Vagina (tissue), 2 donors: ENCODE measurements around the gene PSMA4. TPM values are rescaled to one million over a fixed set of nuclear protein-coding genes. Genes with fewer than 3 reads are reported as not detected.
"Not testable (repeated sequence)": the region's sequence is repeated elsewhere in the genome, so short reads cannot be mapped to it uniquely, and the experiment has no call there.

Experiments
- DNase-seq, 2 donors: peaks; one replicate each; pipeline ENCODE4 v3.0.0-alpha.2; 2017; ENCODE audit errors: extremely low spot score in 2 of 2
- H3K27ac ChIP-seq: fragments of 200-600 bp; sonication (generic); one replicate; pipeline ENCODE4 v1.5.1; 2019
- H3K27me3 ChIP-seq: fragments of 200-600 bp; sonication (generic); one replicate; pipeline ENCODE4 v1.5.1; 2019
- H3K36me3 ChIP-seq, 2 donors: fragments of 200-600 bp; sonication (generic); one replicate each; pipeline ENCODE4 v1.5.1; 2017 to 2019
- H3K4me1 ChIP-seq: fragments of 200-600 bp; sonication (generic); one replicate; pipeline ENCODE4 v1.5.1; 2019
- H3K4me3 ChIP-seq, 2 donors: fragments of 200-600 bp; sonication (generic); 1 replicate in 1 of 2; 2 replicates in 1 of 2; pipeline ENCODE4 v1.5.1; 2016 to 2019
- H3K9me3 ChIP-seq: fragments of 200-600 bp; sonication (generic); one replicate; pipeline ENCODE4 v1.5.1; 2019
- CTCF ChIP-seq, 3 experiments: fragments of 450-650 bp in 2 of 3; fragments of 200-600 bp in 1 of 3; sonication (generic) in 1 of 3; IDR thresholded peaks; one replicate each; pipeline ENCODE4 v1.5.1; 2017 to 2019; ENCODE audit warnings: antibody characterized with exemption in 3 of 3, mild to moderate bottlenecking in 2 of 3, moderate library complexity in 2 of 3
- POLR2A ChIP-seq, 2 donors: fragments of 450-650 bp; IDR thresholded peaks; one replicate each; pipeline ENCODE4 v1.6.1; 2017; ENCODE audit warnings: antibody characterized with exemption in 2 of 2, mild to moderate bottlenecking in 2 of 2, moderate library complexity in 2 of 2
- POLR2AphosphoS5 ChIP-seq, 2 donors: sonication (generic); formaldehyde crosslinking; IDR thresholded peaks; one replicate each; pipeline ENCODE4 v1.9.0; 2017; ENCODE audit warnings: antibody characterized with exemption in 2 of 2, mild to moderate bottlenecking in 2 of 2, low read depth in 1 of 2; ENCODE audit not compliant: insufficient read depth in 1 of 2
- intact Hi-C: fragments of 100-400 bp; cut with DNase I; formaldehyde crosslinking; loops from one replicate; pipeline ENCODE4 v1.15.1; 2023
- total RNA-seq: library from RNA; depleted of rRNA; stranded (reverse); fragments of >200 nt; gene quantifications from one replicate; pipeline ENCODE4 v1.2.3, GENCODE V29; 2016

The PSMA4 gene
- total RNA-seq, 1 donor from 2014 or later = 107 TPM

DNA sequence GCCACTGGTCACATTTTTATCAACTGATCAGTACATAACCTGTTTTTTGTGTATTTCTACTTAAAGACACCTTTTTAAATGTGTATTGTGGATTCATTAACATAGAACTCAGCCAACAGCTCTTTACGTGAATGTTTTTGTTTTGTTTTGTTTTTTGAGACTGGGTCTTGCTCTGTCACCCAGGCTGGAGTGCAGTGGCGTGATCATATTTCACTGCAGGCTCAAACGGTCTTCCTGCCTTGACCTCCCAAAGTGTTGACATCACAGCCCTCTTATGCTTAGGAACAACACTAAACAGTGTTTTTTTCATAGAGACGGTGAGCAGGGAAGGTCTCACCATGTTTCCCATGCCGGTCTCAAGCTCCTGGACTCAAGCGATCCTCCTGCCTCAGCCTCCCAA, 9.9 kb downstream of the PSMA4 start:
- TF ChIP-seq CTCF (IDR thresholded peaks at IDR 0.05) = no peak
- TF ChIP-seq POLR2AphosphoS5 (IDR thresholded peaks at IDR 0.05; ENCODE audit: insufficient read depth in 1 of 2, low read depth in 1 of 2) = no peak
- TF ChIP-seq POLR2A (IDR thresholded peaks at IDR 0.05) = no peak
- no peak for DNase-seq
- Histone ChIP-seq H3K27ac (no peak overlapping the region), H3K4me3 (no peak overlapping the region), H3K36me3 (peaks cover 0 to 50% of the 10 kb centered on the region in 2 donors), H3K9me3 (no peaks in the 10 kb centered on the region), H3K27me3 (no peaks in the 10 kb centered on the region), H3K4me1 (no peaks in the 10 kb centered on the region)
- intact Hi-C loops = no loop called here

DNA sequence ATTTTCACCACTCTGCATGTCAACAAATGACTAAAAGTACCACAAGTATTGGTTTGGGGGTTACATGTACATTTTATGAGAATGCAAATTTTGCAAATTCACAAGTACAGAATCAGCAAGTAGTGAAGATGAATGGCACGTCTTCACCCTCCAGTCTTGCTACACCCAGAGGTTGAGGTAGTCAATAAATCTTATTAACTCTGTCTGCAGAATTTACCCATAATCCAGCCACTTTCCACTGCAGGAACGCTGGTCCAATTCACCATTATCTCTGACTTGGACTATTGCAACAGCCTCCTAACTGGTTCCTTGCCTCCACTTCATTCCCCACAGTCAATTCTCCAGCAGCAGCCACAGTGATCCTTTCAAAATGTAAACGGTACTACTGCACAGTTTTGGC, 10.6 kb downstream of the PSMA4 start:
- TF ChIP-seq POLR2A (IDR thresholded peaks at IDR 0.05) = no peak
- TF ChIP-seq CTCF (IDR thresholded peaks at IDR 0.05) = no peak
- TF ChIP-seq POLR2AphosphoS5 (IDR thresholded peaks at IDR 0.05; ENCODE audit: insufficient read depth in 1 of 2, low read depth in 1 of 2) = no peak
- H3K36me3 ChIP-seq = peaks cover 0 to 44% of the 10 kb centered on the region in 2 donors
- intact Hi-C loops = no loop called here
- no peak overlapping the region for H3K27ac ChIP-seq
- H3K27me3 ChIP-seq = no peaks in the 10 kb centered on the region
- H3K4me1 ChIP-seq = no peaks in the 10 kb centered on the region
- H3K9me3 ChIP-seq = no peaks in the 10 kb centered on the region
- no peak for DNase-seq
- H3K4me3 ChIP-seq = no peak overlapping the region

- H3K27me3 ChIP-seq = no peaks in the 10 kb centered on the region
- H3K36me3 ChIP-seq = peaks cover 0 to 33% of the 10 kb centered on the region in 2 donors
- no peak overlapping the region for H3K27ac ChIP-seq
- DNase-seq = no peak
- H3K9me3 ChIP-seq = no peaks in the 10 kb centered on the region
- no peak overlapping the region for H3K4me3 ChIP-seq
- H3K4me1 ChIP-seq = no peaks in the 10 kb centered on the region
- intact Hi-C loops = no loop called here
- no peak for TF ChIP-seq POLR2AphosphoS5 (IDR thresholded peaks at IDR 0.05; ENCODE audit: insufficient read depth in 1 of 2, low read depth in 1 of 2)
- no peak for TF ChIP-seq CTCF (IDR thresholded peaks at IDR 0.05)
- no peak for TF ChIP-seq POLR2A (IDR thresholded peaks at IDR 0.05)
These were observed 11.7 kb downstream of the PSMA4 start for GRCh38 chr15:78551902-78552301.

GRCh38 chr15:78552597-78552996, 12.4 kb downstream of the PSMA4 start:
- Histone ChIP-seq H3K36me3 (peaks cover 0 to 26% of the 10 kb centered on the region in 2 donors), H3K4me3 (no peak overlapping the region), H3K27ac (no peak overlapping the region), H3K9me3 (no peaks in the 10 kb centered on the region), H3K4me1 (no peaks in the 10 kb centered on the region), H3K27me3 (no peaks in the 10 kb centered on the region)
- TF ChIP-seq CTCF (IDR thresholded peaks at IDR 0.05) = no peak
- TF ChIP-seq POLR2AphosphoS5 (IDR thresholded peaks at IDR 0.05; ENCODE audit: insufficient read depth in 1 of 2, low read depth in 1 of 2) = no peak
- no peak for TF ChIP-seq POLR2A (IDR thresholded peaks at IDR 0.05)
- intact Hi-C loops = no loop called here
- no peak for DNase-seq

GRCh38 chr15:78560201-78560600, 20.0 kb downstream of the PSMA4 start:
- H3K36me3 ChIP-seq, H3K27ac ChIP-seq, intact Hi-C loops, DNase-seq, H3K9me3 ChIP-seq, H3K27me3 ChIP-seq, H3K4me1 ChIP-seq, H3K4me3 ChIP-seq: not testable (repeated sequence)

GRCh38 chr15:78561490-78561889, 21.2 kb downstream of the PSMA4 start:
- no peaks in the 10 kb centered on the region for H3K27me3 ChIP-seq
- no peak for TF ChIP-seq POLR2AphosphoS5 (IDR thresholded peaks at IDR 0.05; ENCODE audit: insufficient read depth in 1 of 2, low read depth in 1 of 2)
- TF ChIP-seq POLR2A (IDR thresholded peaks at IDR 0.05) = no peak
- no peak for TF ChIP-seq CTCF (IDR thresholded peaks at IDR 0.05)
- no peak overlapping the region for H3K27ac ChIP-seq
- H3K36me3 ChIP-seq = no peaks in the 10 kb centered on the region
- H3K4me1 ChIP-seq = peaks cover 9% of the 10 kb centered on the region
- intact Hi-C loops = no loop called here
- H3K9me3 ChIP-seq = no peaks in the 10 kb centered on the region
- DNase-seq = no peak
- H3K4me3 ChIP-seq = no peak overlapping the region
